Stimulated activated CD8-positive, alpha-beta memory T cell treated with anti-CD3 and anti-CD28 coated beads, Interleukin-7, amount 100 ng/mL, for 1 hour (primary cell): Measurements from ENCODE around the gene PDCD2.
"Not testable (repeated sequence)": the region's sequence is repeated elsewhere in the genome, so short reads cannot be mapped to it uniquely, and the experiment has no call there.

Experiments used
- DNase-seq, 2 donors: peaks; one replicate each; pipeline ENCODE4 v3.0.0-alpha.2; 2020; ENCODE audit warnings: low read depth in 2 of 2

Gene PDCD2

GRCh38 chr6:170552765-170553533 lies 31.5 kb downstream of the PDCD2 start, which contains the start of gene PSMB1:
TSS of gene PSMB1 (minus strand) at chr6:170553307. CDS start at chr6:170553242, 65 bp downstream.
- peak; percentile 68 to 69 for DNase-seq

GRCh38 chr6:170545405-170545804 lies 39.0 kb downstream of the PDCD2 start:
- DNase-seq = no peak

GRCh38 chr6:170542031-170542719 lies 42.3 kb downstream of the PDCD2 start:
- DNase-seq = no peak

- no peak for DNase-seq
Measured at GRCh38 chr6:170537329-170537728, 47.1 kb downstream of the PDCD2 start.

GRCh38 chr6:170536671-170537070 lies 47.8 kb downstream of the PDCD2 start:
- no peak for DNase-seq

- no peak for DNase-seq
Measured at GRCh38 chr6:170535004-170535403, 49.4 kb downstream of the PDCD2 start.

GRCh38 chr6:170533792-170534191 lies 50.6 kb downstream of the PDCD2 start:
- DNase-seq = no peak

GRCh38 chr6:170532867-170533488 lies 51.5 kb downstream of the PDCD2 start:
- no peak for DNase-seq

- peak; percentile 24 to 45 for DNase-seq
Measured at GRCh38 chr6:170529839-170530469, 54.5 kb downstream of the PDCD2 start.

- not testable (repeated sequence) for DNase-seq
Measured at GRCh38 chr6:170527995-170528394, 56.4 kb downstream of the PDCD2 start.

- DNase-seq = no peak
Measured at GRCh38 chr6:170525795-170526194, 58.6 kb downstream of the PDCD2 start.
